HCT116 (cell line): ENCODE results near the gene FAM50B. TPM values are rescaled to one million over a fixed set of nuclear protein-coding genes. Genes with fewer than 3 reads are reported as not detected.

Source experiments
- ATAC-seq: fragments of 200-7000 bp; cut with Tn5 transposase; 2 replicates; pipeline ENCODE4 v1.9.1; 2020; ENCODE audit warnings: mild to moderate bottlenecking, moderate library complexity
- BruUV-seq: library from RNA; stranded (reverse); fragments of 400-500 nt; replicated peaks from 2 replicates; lab custom pipeline; 2021; lab: Mats Ljungman, UMichigan
- CTCF ChIA-PET: fragments of 300-600 bp; sonication (Branson Sonifier 250); formaldehyde crosslinking; loops from one replicate; lab custom pipeline; 2021; ENCODE audit warnings: antibody characterized with exemption; lab: Charles Lee
- POLR2A ChIA-PET: fragments of 300-600, 350-600 bp; sonication (Branson Sonifier 250); formaldehyde crosslinking; loops from one replicate; lab custom pipeline; 2021; ENCODE audit warnings: antibody characterized with exemption; lab: Charles Lee
- RAD21 ChIA-PET, 2 experiments: fragments of 300-600 bp; sonication (Branson Sonifier 250); formaldehyde crosslinking; loops; one replicate each; lab custom pipeline; 2023; ENCODE audit warnings: low total read pairs in 2 of 2; ENCODE audit not compliant: uncharacterized antibody in 2 of 2, unreplicated experiment in 2 of 2, low non-redundant PET in 1 of 2; lab: Charles Lee
- DNase-seq: peaks from one replicate; pipeline ENCODE4 v3.0.0-alpha.2; 2010; ENCODE audit warnings: low read depth, low spot score
- H2AFZ ChIP-seq: fragments of 200-600 bp; shearing (Covaris generic), sonication (generic); 2 replicates; pipeline ENCODE4 v1.6.1; 2017; ENCODE audit warnings: low read depth, mixed run types, mixed read lengths, antibody characterized with exemption, low read length; ENCODE audit not compliant: poor library complexity, severe bottlenecking
- H3K27ac ChIP-seq: 2 replicates; pipeline ENCODE4 v1.5.1; 2012; ENCODE audit warnings: low read depth, low read length
- H3K27me3 ChIP-seq: fragments of 200-600 bp; sonication (generic); 2 replicates; pipeline ENCODE4 v1.6.1; 2016; ENCODE audit warnings: mixed run types, low read length, mixed read lengths; ENCODE audit not compliant: insufficient read depth
- H3K36me3 ChIP-seq, 2 experiments: fragments of 200-500 bp in 1 of 2; fragments of 200-600 bp in 1 of 2; sonication (Bioruptor generic) in 1 of 2; sonication (generic) in 1 of 2; 2 replicates each; pipeline versions ENCODE4 v1.5.1 to v1.6.1; 2014 to 2016; ENCODE audit warnings: low read length in 2 of 2, inconsistent platforms in 1 of 2, mixed read lengths in 1 of 2, mixed run types in 1 of 2; ENCODE audit not compliant: insufficient read depth in 2 of 2, control insufficient read depth in 1 of 2
- H3K4me1 ChIP-seq, 2 experiments: fragments of 200-600 bp in 1 of 2; sonication (generic) in 1 of 2; 2 replicates each; pipeline versions ENCODE4 v1.5.1 to v1.6.1; 2012 to 2017; ENCODE audit warnings: low read length in 2 of 2, inconsistent platforms in 1 of 2, mild to moderate bottlenecking in 1 of 2, mixed read lengths in 1 of 2, mixed run types in 1 of 2, moderate library complexity in 1 of 2; ENCODE audit not compliant: insufficient read depth in 2 of 2, control insufficient read depth in 1 of 2
- H3K4me2 ChIP-seq: fragments of 200-600 bp; sonication (generic); 2 replicates; pipeline ENCODE4 v1.6.1; 2017; ENCODE audit warnings: mixed run types, low read length, mixed read lengths
- H3K4me3 ChIP-seq, 2 experiments: fragments of 200-600 bp in 1 of 2; sonication (generic) in 1 of 2; replicated peaks in 1 of 2; 2 replicates each; pipeline ENCODE4 v1.5.1; 2011 to 2016; ENCODE audit warnings: low read length in 2 of 2, control low read depth in 1 of 2, low read depth in 1 of 2, mild to moderate bottlenecking in 1 of 2, mixed read lengths in 1 of 2, mixed run types in 1 of 2
- H3K79me2 ChIP-seq: fragments of 200-600 bp; sonication (generic); 2 replicates; pipeline ENCODE4 v1.6.1; 2017; ENCODE audit warnings: mild to moderate bottlenecking, mixed run types, low read length, moderate library complexity, mixed read lengths; ENCODE audit not compliant: insufficient read depth
- H3K9ac ChIP-seq: fragments of 200-600 bp; sonication (generic); 2 replicates; pipeline ENCODE4 v1.6.1; 2016; ENCODE audit warnings: low read length, mixed read lengths
- H3K9me2 ChIP-seq: fragments of 200-600 bp; sonication (generic), shearing (Covaris generic); 2 replicates; pipeline ENCODE4 v1.6.1; 2017; ENCODE audit warnings: mixed run types, mild to moderate bottlenecking, moderate library complexity; ENCODE audit not compliant: insufficient read depth
- H3K9me3 ChIP-seq, 2 experiments: fragments of 200-500 bp in 1 of 2; fragments of 200-600 bp in 1 of 2; sonication (Bioruptor generic) in 1 of 2; sonication (generic) in 1 of 2; 2 replicates each; pipeline ENCODE4 v1.6.1; 2014 to 2017; ENCODE audit warnings: low read length in 2 of 2, mixed read lengths in 2 of 2, inconsistent platforms in 1 of 2, low read depth in 1 of 2, mild to moderate bottlenecking in 1 of 2, mixed run types in 1 of 2, moderate library complexity in 1 of 2; ENCODE audit not compliant: control insufficient read depth in 1 of 2, insufficient read depth in 1 of 2
- H4K20me1 ChIP-seq: fragments of 200-600 bp; sonication (generic), shearing (Covaris generic); 2 replicates; pipeline ENCODE4 v1.6.1; 2017; ENCODE audit warnings: mixed run types, mild to moderate bottlenecking, moderate library complexity; ENCODE audit not compliant: insufficient read depth
- CBX3 ChIP-seq: IDR thresholded peaks from 2 replicates; pipeline ENCODE4 v1.6.1; 2012; ENCODE audit warnings: low read depth
- ELF1 ChIP-seq: IDR thresholded peaks from 2 replicates; pipeline ENCODE4 v1.6.1; 2012; ENCODE audit warnings: low read depth, borderline replicate concordance
- EZH2 ChIP-seq: fragments of 200-600 bp; sonication (generic); IDR thresholded peaks from 2 replicates; pipeline ENCODE4 v1.6.1; 2017; ENCODE audit warnings: antibody characterized with exemption, mixed run types
- EZH2phosphoT487 ChIP-seq: fragments of 200-600 bp; IDR thresholded peaks from 2 replicates; pipeline ENCODE4 v1.6.1; 2018; ENCODE audit warnings: antibody characterized with exemption, borderline replicate concordance
- JUND ChIP-seq: IDR thresholded peaks from 2 replicates; pipeline ENCODE4 v1.6.1; 2012
- POLR2A ChIP-seq: IDR thresholded peaks from 2 replicates; pipeline ENCODE4 v1.7.0; 2011; ENCODE audit warnings: borderline replicate concordance; ENCODE audit not compliant: insufficient read depth, insufficient read length; ENCODE audit errors: extremely low read depth
- POLR2AphosphoS5 ChIP-seq: IDR thresholded peaks from 2 replicates; pipeline ENCODE4 v1.6.1; 2011; ENCODE audit warnings: mild to moderate bottlenecking, low read depth, low read length, moderate library complexity
- RAD21 ChIP-seq: IDR thresholded peaks from 2 replicates; pipeline ENCODE4 v1.6.1; 2012; ENCODE audit warnings: low read depth, mild to moderate bottlenecking
- SIN3A ChIP-seq: IDR thresholded peaks from 2 replicates; pipeline ENCODE4 v1.6.1; 2012; ENCODE audit warnings: low read depth
- TCF7L2 ChIP-seq: IDR thresholded peaks from 2 replicates; pipeline ENCODE4 v1.7.0; 2011; ENCODE audit warnings: borderline replicate concordance, inconsistent platforms; ENCODE audit not compliant: insufficient read depth, insufficient read length; ENCODE audit errors: extremely low read depth
- ZFX ChIP-seq: fragments of 450-650 bp; IDR thresholded peaks from 2 replicates; pipeline ENCODE4 v1.6.1; 2017
- ZNF274 ChIP-seq: fragments of 200-500 bp; sonication (Bioruptor generic); IDR thresholded peaks from 2 replicates; pipeline ENCODE4 v1.6.1; 2014; ENCODE audit warnings: mild to moderate bottlenecking, low read depth, low read length, inconsistent platforms
- intact Hi-C: fragments of 100-400 bp; cut with micrococcal nuclease; formaldehyde crosslinking; loops from 2 replicates; pipeline ENCODE4 v1.10.0; 2022
- total RNA-seq: library from RNA; stranded (reverse); gene quantifications from one replicate; pipeline ENCODE4 v1.2.1, GENCODE V29; 2021; ENCODE audit not compliant: unreplicated experiment
- TF ChIP-seq, protein P1 (sequence below): IDR thresholded peaks from 2 replicates; pipeline ENCODE4 v1.6.1; 2011; ENCODE audit warnings: mild to moderate bottlenecking, low read length, moderate library complexity; ENCODE audit not compliant: insufficient replicate concordance; ENCODE audit errors: extremely low read depth
- TF ChIP-seq, protein P2 (sequence below): IDR thresholded peaks from 2 replicates; pipeline ENCODE4 v1.6.1; 2012

The FAM50B gene
- total RNA-seq, 1 experiment from 2014 or later, result 0.86 TPM

DNA sequence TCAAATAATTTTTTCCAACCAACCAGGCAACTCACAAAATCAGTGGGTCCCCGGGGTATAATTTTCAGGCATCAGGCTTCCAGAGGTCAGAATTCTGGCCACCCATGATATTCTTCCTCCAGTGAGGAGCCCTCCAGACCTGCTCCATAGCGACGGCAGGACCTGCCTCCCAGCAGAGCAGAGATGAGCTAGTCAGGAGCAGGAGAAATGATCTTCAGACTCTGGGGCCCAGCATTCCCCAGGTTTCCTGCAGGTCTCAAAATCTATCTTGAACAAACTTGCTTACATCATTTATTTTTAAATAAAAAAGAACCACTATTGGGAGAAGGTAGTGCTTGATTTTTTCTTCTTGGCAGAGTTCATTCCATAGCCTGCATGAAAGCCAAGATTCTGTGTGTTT lies 44.7 kb downstream of the FAM50B start:
- DNase-seq (no peak), ATAC-seq (no peak)
- Histone ChIP-seq H3K9ac (no peak overlapping the region), H4K20me1 (no peaks in the 10 kb centered on the region), H3K4me1 (no peaks in the 10 kb centered on the region), H3K27ac (no peak overlapping the region), H3K27me3 (no peaks in the 10 kb centered on the region), H2AFZ (no peak overlapping the region), H3K79me2 (no peaks in the 10 kb centered on the region), H3K4me3 (no peak overlapping the region), H3K4me2 (no peak overlapping the region), H3K9me2 (no peaks in the 10 kb centered on the region), H3K36me3 (no peaks in the 10 kb centered on the region), H3K9me3 (no peaks in the 10 kb centered on the region)
- CTCF ChIA-PET, result no interaction called here
- BruUV-seq, result no TSS peak
- TF ChIP-seq RAD21 (no peak), EZH2 (no peak), ZNF274 (no peak), CBX3 (no peak), POLR2AphosphoS5 (no peak), ZFX (no peak), TCF7L2 (no peak), POLR2A (no peak), SIN3A (no peak), EZH2phosphoT487 (no peak), ELF1 (no peak), JUND (no peak)
- TF ChIP-seq, protein P1, sequence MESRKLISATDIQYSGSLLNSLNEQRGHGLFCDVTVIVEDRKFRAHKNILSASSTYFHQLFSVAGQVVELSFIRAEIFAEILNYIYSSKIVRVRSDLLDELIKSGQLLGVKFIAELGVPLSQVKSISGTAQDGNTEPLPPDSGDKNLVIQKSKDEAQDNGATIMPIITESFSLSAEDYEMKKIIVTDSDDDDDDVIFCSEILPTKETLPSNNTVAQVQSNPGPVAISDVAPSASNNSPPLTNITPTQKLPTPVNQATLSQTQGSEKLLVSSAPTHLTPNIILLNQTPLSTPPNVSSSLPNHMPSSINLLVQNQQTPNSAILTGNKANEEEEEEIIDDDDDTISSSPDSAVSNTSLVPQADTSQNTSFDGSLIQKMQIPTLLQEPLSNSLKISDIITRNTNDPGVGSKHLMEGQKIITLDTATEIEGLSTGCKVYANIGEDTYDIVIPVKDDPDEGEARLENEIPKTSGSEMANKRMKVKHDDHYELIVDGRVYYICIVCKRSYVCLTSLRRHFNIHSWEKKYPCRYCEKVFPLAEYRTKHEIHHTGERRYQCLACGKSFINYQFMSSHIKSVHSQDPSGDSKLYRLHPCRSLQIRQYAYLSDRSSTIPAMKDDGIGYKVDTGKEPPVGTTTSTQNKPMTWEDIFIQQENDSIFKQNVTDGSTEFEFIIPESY, result no peak
- TF ChIP-seq, protein P2, sequence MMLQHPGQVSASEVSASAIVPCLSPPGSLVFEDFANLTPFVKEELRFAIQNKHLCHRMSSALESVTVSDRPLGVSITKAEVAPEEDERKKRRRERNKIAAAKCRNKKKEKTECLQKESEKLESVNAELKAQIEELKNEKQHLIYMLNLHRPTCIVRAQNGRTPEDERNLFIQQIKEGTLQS, result no peak
- POLR2A ChIA-PET, result no interaction called here
- intact Hi-C loops, result no loop called here
- RAD21 ChIA-PET, result no interaction called here
